ENCODE measurements around the gene C3orf70.

Gene C3orf70, protein sequence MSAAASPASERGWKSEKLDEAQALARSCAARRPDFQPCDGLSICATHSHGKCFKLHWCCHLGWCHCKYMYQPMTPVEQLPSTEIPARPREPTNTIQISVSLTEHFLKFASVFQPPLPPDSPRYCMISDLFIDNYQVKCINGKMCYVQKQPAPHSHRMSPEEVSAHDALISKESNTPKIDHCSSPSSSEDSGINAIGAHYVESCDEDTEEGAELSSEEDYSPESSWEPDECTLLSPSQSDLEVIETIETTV

DNA sequence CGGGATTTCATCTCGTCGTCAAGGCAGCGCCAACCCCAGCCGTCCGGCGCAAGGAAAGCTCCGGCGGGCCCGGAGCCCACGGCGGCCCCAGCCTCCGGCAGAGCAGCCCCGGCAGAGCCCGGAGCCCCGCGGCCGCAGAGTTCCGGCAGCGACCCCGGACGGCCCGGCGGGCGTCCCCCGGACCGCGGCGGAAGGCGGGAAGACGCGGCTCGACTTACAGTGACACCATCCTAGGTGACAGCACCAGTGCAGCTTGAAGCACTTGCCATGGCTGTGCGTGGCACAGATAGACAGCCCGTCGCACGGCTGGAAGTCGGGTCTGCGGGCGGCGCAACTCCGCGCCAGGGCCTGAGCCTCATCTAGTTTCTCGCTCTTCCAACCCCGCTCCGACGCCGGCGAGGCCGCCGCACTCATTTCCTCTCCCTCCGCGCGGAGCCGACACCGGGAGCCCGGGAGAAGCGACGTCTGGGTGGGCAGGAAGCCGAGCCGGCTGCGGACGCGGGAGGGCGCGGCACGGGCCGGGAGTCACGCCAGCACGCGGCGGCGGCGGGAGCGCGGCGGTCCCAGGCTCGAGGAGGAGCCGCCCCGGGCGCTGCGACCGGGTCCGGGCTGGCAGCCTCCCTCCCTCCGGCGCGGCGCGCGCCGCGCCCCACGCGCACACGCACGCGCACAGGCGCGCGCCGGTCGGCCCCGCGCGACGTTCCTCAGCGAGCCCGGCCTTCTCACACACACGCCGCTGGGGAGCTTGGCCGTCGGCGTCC lies at the start of gene C3orf70:
C3orf70 (minus strand) TSS at position 651 of the 761 bp plus-strand sequence; CDS start at position 414, 237 bp downstream.
- peak; percentile 1 for DNase-seq (ENCODE audit: low spot score)

DNA sequence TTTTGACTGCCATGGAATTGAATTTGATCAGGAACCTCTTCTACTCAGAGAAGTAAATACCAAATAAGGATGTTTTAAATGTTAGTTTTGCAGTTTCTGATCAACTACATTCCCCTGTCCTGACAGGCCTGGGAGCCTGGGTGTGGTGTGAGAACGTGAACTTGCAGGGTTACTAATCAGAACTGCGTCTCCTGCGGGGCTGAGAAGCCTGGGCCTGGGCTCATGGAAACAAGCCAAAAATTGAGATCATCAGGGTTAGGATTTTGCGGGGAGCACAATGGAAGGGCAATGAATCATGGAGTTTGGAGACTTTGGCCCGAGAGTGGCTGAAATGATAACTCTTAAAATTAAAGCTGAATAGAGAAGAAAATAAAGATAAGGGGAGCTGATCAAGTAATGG lies 47.8 kb upstream of the C3orf70 start:
- DNase-seq (ENCODE audit: low spot score) = no peak

DNA sequence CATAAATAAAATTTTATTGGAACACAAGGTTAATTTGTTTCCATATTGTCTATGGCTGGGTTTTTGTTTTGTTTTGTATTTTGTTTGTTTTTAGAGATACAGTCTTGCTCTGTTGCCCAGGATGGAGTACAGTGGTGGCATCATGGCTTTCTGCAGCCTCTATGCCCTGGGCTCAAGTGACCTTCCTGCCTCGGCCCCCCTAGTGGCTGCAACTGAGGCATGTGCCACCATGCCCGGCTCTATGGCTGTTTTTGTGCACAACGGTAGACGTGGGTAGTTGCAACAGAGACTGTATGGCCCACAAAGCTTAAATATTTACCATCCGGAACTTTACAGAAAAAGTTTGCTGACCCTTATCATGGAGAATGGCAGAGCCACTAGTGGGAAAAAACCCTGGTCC lies 46.8 kb upstream of the C3orf70 start:
- DNase-seq (ENCODE audit: low spot score) = no peak

DNA sequence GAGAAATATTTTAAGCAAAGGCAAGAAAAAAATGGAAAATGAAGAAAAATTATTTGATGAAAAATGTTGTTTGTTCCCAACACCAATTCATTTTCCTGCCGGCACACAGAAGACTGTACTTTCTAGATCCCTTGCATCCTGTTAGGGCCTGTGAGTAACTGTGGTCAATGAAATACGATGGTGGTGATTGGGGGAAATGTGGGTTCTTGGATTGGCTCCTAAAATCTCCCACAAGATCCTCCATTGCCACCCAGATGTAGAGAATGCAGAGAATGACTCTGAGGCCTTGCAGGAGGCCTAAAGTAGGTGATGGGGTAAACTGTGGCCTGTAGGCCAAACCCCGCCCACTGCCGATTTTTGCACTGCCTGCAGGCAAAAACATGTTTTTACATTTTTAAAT lies 46.3 kb upstream of the C3orf70 start:
- no peak for DNase-seq (ENCODE audit: low spot score)

DNA sequence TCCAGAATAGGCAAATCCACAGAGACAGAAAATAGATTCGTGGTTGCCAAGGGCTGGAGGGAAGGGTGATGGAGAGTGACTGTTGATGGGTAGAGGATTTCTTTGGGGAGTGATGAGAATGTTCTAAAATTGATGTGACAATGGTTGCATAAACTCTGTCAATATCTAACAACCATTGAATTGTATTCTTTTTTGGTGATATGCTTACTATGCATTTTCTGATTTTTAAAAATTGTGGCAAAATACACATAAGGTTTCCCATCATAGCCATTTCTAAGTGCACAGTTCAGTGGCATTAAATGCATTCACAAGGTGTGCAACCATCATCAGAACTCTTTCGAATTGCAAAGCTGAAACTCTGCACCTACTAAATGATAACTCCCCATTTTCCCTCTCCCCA lies 44.2 kb upstream of the C3orf70 start:
- DNase-seq (ENCODE audit: low spot score) = no peak

DNA sequence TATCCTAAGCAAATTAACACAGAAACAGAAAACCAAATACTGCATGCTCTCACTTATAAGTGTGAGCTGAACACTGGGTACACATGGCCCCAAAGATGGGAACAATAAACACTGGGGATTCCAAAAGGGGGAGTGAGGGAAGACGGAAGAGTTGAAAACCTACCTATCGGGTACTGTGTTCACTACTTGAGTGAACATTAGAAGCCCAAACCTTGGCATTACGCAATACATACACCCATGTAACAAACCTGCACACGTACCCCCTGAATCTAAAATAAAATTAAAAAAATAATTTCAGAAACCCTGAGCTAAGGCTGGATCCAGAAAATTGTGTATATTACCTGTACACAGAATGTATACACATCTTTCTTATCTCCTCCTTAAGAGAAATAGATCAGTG lies 42.8 kb upstream of the C3orf70 start:
- DNase-seq (ENCODE audit: low spot score) = no peak

DNA sequence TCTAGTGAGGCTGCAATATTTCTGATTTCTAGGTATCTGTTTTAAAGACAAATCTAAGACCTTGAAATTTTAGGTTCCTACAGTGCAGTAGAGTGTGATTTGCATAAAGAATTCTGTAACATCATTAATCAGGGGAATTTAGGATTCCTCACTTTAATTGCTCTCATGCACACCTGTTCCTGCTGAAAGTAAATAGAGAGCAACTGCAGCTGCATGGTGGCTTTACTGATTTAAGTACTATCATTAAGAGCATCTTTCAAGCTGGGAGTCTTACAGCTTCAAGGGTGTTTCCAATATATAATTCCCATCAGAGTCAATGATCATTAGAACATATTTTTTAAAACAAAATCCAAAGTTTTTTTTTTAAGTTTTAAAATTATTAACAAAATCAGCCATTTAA lies 36.0 kb upstream of the C3orf70 start:
- DNase-seq (ENCODE audit: low spot score) = no peak

DNA sequence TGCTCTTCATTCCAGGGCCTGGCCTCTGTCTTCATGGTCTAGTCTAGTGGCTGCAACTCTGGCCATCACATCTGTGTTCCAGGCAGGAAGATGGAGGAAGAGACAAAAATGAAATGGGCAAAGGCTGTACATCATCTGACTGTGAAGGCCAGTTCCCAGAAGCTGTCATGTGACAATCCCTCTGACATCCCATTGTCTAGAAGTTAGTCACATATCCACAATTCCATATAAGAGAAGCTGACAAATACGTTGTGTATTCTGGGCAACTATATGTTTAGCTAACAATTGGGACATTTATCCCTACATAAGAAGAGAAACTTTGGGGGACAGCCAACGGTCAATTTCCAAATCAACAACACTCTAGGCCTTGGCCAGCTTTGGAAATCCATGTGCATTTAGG lies 34.5 kb upstream of the C3orf70 start:
- DNase-seq (ENCODE audit: low spot score) = no peak

DNA sequence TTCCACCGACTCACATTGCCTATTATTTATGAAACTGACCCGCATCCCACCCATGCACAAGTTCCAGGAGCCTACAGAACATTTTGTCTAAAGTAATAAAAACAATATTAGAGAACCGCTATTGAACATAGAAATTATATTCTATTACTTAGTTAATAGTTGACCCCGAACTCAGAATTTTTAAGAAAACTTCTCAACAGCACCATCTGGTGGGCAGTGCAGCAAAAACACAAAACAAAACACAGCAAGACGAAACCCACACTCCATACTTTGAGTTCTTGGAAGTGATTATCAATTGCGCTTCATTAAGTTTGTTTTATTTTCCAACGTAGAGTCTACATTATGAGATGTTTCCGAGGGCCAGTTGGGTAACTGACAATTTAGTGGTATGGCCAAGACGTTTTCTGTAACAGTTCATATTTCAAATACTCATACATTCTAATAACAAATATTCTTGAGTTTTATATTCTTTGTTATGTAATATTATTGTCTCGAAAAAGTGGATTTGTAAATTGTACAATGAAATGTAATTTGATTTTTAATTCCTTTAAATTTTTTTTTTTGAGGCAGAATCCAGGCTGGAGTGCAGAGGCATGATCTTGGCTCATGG lies 24.0 kb upstream of the C3orf70 start:
- DNase-seq (ENCODE audit: low spot score) = peak; percentile 25

DNA sequence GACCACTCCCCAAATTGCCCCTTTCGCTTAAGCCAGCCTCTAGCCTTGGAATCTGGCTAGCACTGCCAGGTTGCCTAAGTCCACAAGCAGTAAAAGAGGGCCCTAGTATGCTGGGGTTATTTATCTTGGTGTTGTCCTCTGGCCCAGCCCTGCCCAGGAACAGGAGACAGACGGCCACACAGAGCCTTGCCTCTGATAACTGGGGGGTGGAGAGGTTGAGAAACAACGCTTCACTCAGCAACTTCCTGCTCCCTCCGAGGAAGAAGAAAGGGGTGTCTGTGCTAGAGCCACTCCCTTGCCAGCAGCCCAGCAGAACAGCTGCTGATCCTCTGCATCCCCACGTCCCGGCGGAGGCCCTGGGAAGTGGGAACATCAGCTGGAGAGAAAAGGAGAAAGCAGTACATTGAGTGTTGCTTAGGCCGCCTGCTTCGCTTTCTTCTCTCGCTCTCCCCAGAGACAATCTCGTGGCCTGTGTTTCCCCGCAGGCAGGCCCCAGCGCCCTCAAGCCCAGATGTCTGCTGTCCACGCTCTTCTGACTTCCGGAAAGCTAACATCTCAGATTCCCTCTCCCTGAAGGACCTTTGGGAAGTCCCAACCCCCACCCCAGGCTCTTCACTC lies 22.6 kb upstream of the C3orf70 start:
- DNase-seq (ENCODE audit: low spot score) = no peak

DNA sequence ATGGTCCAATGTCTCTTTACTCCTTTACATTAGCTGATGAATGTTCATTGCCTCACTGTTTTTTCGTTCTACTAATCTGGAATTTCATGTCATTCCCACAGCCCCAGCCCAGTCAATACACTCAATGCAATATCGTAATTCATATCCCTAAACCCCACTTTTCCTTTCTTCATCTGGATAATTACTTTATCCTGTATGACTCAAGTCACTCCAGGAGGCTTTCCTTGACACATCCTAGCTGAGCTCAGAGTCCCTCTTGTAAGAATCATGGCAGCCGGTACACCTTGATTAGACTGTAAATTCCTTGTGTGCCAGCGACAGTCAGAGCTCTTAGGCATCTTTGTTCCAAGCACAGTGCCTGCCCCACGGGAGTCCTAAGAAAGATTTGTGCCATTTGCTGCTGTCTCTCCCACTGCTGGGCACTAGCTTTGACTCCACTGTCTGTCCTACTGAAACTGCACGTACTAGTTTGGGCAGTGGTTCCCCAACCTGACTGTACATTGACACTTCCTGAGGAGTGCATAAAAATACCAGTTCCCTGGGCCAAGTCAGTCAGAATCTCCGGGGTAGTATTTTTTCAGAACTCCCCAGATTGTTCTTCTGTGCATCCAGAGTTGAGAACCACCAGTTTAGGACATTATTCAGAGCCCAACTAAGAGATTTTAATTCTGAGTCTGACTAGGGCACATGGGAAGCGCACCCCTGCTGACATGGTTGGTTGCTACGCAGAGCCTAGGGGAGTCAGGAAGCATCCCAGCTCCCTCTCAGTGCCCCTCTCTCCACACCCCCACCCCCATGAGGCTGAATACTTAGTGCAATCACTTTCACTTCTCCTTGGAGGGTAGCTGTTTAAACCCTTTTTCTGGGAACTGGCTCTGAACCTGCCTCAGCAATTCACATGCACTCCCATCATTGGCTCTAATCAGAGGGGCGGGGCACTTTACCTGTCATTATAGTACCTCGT lies 19.5 kb upstream of the C3orf70 start:
- DNase-seq (ENCODE audit: low spot score) = no peak

DNA sequence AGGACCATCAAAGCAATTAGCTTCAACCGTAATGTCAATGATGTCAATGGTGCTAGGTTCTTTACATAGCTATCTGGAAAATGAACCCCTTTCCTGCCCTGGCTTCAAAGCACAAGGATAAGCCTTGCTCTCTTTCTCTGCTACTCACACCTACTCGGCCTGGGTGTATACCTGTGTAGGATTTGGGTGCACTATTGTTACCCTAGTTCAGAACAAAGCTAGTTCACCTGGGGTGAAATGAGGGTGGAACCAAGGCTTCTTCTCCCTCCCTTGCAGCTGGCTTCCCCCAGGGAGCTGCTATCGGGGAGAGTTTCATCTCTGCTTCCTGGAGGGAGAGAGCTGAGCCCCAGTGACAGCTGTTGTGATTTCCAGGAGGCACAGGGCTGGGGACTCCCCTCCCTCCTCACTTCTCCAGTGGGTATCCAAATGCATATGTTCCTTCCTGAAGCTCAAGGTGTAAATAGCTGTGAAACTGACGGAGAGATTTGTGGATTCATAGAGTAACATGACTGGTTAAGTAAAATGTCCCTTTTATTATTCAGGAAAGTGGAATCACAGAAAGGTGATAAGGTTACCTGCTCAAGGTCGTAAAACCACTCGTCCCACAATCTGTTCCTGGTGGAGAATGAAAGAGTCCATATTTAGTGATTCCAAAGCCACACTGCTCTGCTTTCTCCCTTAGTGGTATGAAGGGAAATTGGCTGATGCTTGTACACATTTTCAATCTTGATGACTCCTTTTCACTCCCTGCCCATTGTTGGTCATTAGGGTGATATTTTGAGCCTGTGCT lies 11.8 kb upstream of the C3orf70 start:
- DNase-seq (ENCODE audit: low spot score) = no peak

DNA sequence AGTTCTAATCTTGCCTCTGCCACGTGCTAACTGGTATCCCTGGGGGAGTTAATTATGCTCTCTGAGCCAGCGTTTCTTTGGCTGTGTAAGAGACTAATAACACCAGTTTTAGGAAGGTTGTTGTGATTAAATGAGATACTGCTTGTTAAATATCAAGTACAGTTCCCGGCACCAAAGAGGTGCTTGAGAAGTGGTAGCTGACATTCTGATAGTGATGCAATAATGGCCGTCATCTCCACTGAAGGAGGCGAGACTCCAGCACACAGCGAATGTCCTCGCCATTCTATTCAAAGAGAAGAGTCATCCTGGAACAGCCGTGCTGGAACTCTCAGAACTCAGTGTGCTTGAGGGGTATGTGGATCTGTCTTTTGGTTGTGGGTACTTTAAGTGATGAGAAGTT lies 9.8 kb upstream of the C3orf70 start:
- DNase-seq (ENCODE audit: low spot score) = no peak

DNA sequence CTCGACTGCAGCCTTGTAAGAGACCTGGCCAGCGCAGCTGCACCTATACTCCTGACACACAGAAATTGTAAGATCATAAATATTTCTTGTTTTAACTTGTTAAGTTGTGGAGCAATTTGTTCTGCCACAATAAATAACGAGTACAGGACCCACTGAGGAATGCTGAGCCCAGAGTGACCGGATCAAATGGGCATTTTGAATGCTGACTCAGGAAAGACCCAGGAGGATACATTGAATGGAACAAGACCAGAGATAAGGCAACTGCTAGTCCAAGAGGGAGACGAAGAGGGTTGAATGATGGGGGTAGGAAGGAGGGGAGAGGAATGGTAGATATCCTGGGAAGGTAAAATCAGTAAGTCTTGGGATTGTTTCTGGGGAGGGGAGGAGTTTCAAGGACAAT lies 8.9 kb upstream of the C3orf70 start:
- no peak for DNase-seq (ENCODE audit: low spot score)

DNA sequence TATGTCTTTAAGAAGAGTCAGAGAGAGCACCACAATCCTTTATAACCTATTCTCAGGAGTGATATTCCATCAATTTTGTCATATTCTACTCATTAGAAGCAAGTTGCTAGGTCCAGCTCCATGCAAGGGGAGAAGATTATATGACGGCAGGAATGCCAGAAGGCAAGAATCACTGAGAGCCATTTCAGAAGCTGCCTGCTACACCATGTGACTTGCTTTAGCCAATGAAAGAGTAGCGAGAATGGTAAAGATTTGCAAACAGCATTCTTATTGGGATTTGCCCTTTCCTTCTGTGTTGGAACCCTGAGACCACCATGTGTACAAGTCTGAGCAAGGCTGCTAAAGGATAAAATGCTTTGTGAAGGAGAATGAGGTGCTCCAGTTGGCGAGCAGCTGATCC lies 4.5 kb upstream of the C3orf70 start:
- DNase-seq (ENCODE audit: low spot score) = no peak

DNA sequence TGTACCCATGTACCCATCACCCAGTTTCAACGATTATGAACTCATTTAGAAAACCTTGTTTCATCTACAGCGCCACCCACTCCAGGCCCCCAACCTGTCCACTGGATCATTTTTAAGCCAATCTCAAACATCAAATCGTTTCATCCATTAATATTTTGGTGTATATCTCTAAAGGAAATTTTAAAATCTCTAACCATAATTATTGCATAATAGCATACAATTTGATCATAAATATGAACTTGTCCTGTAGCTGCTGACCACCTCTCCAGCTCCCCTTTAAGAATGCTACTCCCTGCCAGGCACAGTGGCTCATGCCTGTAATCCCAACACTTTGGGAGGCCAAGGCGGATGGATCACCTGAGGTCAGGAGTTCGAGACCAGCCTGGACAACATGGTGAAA lies 2.8 kb upstream of the C3orf70 start:
- DNase-seq (ENCODE audit: low spot score) = no peak

DNA sequence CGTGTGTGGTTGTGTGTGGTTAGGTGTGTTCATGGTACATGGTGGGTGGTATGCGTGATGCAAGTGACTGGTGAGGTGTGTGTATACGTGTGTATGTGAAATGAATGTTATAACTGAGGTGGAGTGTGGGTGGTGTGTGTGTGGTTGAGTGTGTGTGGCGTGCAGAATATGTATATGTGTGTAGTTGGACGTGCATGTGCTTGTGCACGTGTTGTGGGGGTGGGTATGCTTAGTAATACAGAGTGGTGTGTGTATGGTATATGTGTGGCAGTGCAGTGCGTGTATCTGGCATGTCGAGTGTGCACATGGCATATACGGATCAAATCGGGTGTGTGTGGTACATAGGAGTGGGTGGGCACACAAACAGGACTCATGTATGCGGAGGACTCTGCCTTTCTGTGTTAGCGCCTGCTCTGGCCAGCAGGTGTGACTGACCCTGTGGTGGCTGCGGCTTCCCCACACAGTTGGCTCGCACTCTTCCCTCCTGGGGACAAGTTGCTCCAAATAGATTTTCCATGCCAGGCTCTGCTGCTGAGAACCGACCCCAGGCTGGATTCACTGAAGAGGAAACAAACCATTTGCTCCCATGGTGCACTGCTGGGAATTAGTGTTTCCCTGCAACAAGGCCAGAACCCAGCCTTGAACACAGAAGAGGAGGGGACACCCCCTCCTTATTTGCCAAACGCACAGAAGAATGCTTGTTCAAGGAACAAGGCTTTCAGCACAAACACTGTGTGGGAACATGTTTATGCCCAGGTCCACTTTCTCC lies 1.2 kb upstream of the C3orf70 start:
- DNase-seq (ENCODE audit: low spot score) = no peak

DNA sequence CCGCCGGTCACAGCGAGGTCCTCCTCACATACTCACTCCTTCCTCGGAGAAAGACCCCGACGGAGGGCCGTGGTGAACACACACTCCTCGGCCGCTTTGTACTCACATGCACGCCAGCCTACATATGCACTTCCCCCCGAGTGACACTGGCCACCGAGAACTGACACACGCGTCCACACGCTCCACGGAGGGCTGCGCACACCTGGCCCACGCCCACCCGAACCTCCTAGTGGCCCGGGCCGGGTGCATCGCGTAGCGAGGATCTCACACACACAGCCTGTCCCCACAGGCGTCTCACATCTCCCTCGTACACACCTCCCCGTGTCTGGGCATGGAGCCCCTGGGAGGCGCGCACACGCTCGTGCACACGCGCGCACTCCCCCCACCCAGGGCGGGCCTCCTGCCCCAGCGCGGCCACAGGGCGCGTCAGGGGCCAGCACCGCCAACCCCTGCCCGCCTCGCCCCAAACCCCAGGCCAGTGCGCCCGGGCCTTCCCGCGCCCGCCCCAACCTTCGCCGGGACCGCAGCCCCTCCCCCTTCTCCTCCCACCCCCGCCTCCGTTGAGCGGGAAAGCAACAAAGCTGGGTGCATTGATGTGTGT lies 411 bp upstream of the C3orf70 start:
- no peak for DNase-seq (ENCODE audit: low spot score)

DNA sequence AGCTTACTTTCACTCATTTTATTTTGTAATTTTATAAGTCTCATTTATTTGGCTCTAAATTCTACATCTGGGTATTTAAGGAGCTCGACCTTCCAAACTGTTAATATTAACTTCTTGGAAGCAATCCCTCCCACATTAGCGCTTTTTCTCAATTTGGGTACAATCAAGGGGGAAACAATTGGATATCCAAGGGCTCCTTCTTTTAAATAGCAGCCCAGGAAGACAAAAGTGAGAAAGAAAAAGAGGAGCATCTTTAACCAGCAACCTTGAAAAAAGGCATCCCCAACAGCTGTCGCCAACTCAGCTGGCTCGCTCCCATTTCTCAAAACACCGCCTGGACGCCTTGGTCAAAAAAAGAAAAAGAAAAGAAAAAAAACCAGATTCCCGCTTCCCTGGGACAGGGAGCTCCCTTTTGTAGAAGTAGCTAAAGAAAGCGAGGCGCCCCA lies 873 bp downstream of the C3orf70 start:
- DNase-seq (ENCODE audit: low spot score) = no peak
